CD14-positive monocyte (primary cell): ENCODE measurements around the gene GRM3. TPM values are rescaled to one million over a fixed set of nuclear protein-coding genes. Genes with fewer than 3 reads are reported as not detected.

Experiments used
- DNase-seq, 3 donors: peaks; one replicate each; pipeline ENCODE4 v3.0.0-alpha.2; 2011 to 2022
- H2AFZ ChIP-seq: 2 replicates; pipeline ENCODE4 v1.6.0; 2012; ENCODE audit warnings: mild to moderate bottlenecking, low read depth, low read length, inconsistent platforms; ENCODE audit not compliant: insufficient read depth, poor library complexity, severe bottlenecking
- H3K27ac ChIP-seq, 2 donors: 1 replicate in 1 of 2; 2 replicates in 1 of 2; pipeline ENCODE4 v1.5.1; 2012 to 2013; ENCODE audit warnings: low read length in 2 of 2, control low read depth in 1 of 2, inconsistent platforms in 1 of 2, low read depth in 1 of 2, mild to moderate bottlenecking in 1 of 2
- H3K27me3 ChIP-seq, 2 donors: one replicate each; pipeline versions ENCODE4 v1.6.0 to v1.6.1; 2011 to 2013; ENCODE audit warnings: low read length in 2 of 2; ENCODE audit not compliant: control insufficient read depth in 2 of 2, insufficient read depth in 2 of 2
- H3K36me3 ChIP-seq, 2 donors: replicated peaks in 1 of 2; 1 replicate in 1 of 2; 2 replicates in 1 of 2; pipeline versions ENCODE4 v1.5.1 to v1.6.1; 2012 to 2013; ENCODE audit warnings: low read length in 2 of 2, control low read depth in 1 of 2, inconsistent platforms in 1 of 2, mild to moderate bottlenecking in 1 of 2; ENCODE audit not compliant: insufficient read depth in 2 of 2, control insufficient read depth in 1 of 2
- H3K4me1 ChIP-seq, 2 donors: 1 replicate in 1 of 2; 2 replicates in 1 of 2; pipeline versions ENCODE4 v1.5.1 to v1.6.1; 2012 to 2013; ENCODE audit warnings: low read length in 2 of 2, control low read depth in 1 of 2, inconsistent platforms in 1 of 2, mild to moderate bottlenecking in 1 of 2, moderate library complexity in 1 of 2; ENCODE audit not compliant: insufficient read depth in 2 of 2, control insufficient read depth in 1 of 2
- H3K4me2 ChIP-seq: replicated peaks from 2 replicates; pipeline ENCODE3; 2012; ENCODE audit warnings: low read length, moderate library complexity, mild to moderate bottlenecking; ENCODE audit not compliant: poor library complexity, severe bottlenecking; ENCODE audit errors: extremely low read depth
- H3K4me3 ChIP-seq, 3 experiments: fragments of 200-600 bp in 1 of 3; sonication (generic) in 1 of 3; replicated peaks in 1 of 3; 1 replicate in 2 of 3; 2 replicates in 1 of 3; pipeline ENCODE4 v1.5.1; 2011 to 2013; ENCODE audit warnings: low read length in 3 of 3, mild to moderate bottlenecking in 3 of 3, control low read depth in 2 of 3, low read depth in 2 of 3, inconsistent platforms in 1 of 3, moderate library complexity in 1 of 3
- H3K79me2 ChIP-seq: 2 replicates; pipeline ENCODE4 v1.6.0; 2012; ENCODE audit warnings: mild to moderate bottlenecking, control low read depth, inconsistent platforms, low read length, moderate library complexity; ENCODE audit not compliant: insufficient read depth
- H3K9ac ChIP-seq: 2 replicates; pipeline ENCODE4 v1.6.0; 2017; ENCODE audit warnings: low read length, mild to moderate bottlenecking; ENCODE audit not compliant: insufficient read depth, poor library complexity, severe bottlenecking
- H3K9me3 ChIP-seq, 2 donors: replicated peaks in 1 of 2; 1 replicate in 1 of 2; 2 replicates in 1 of 2; pipeline versions ENCODE4 v1.5.1 to v1.6.1; 2012 to 2013; ENCODE audit warnings: low read length in 2 of 2, control low read depth in 1 of 2; ENCODE audit not compliant: control insufficient read depth in 1 of 2, insufficient read depth in 1 of 2
- H4K20me1 ChIP-seq: 2 replicates; pipeline ENCODE4 v1.6.0; 2012; ENCODE audit warnings: mild to moderate bottlenecking, low read length, control low read depth, moderate library complexity; ENCODE audit not compliant: insufficient read depth
- H3K27ac Mint-ChIP-seq, 7 donors: one replicate each; pipeline ENCODE4 v1.8.0; 2020; ENCODE audit warnings: mild to moderate bottlenecking in 7 of 7, mixed read lengths in 7 of 7, moderate library complexity in 6 of 7, inconsistent platforms in 2 of 7
- H3K27me3 Mint-ChIP-seq, 3 donors: one replicate each; pipeline ENCODE4 v1.8.0; 2021 to 2022; ENCODE audit warnings: low read depth in 3 of 3, mild to moderate bottlenecking in 3 of 3, mixed read lengths in 3 of 3, moderate library complexity in 3 of 3, inconsistent platforms in 1 of 3
- H3K36me3 Mint-ChIP-seq, 2 donors: one replicate each; pipeline ENCODE4 v1.8.0; 2020; ENCODE audit warnings: mixed read lengths in 2 of 2, inconsistent platforms in 1 of 2, mild to moderate bottlenecking in 1 of 2
- H3K4me1 Mint-ChIP-seq: one replicate; pipeline ENCODE4 v1.8.0; 2020; ENCODE audit warnings: mild to moderate bottlenecking, mixed read lengths
- H3K4me3 Mint-ChIP-seq, 2 donors: one replicate each; pipeline ENCODE4 v1.8.0; 2020; ENCODE audit warnings: mild to moderate bottlenecking in 2 of 2, mixed read lengths in 2 of 2, moderate library complexity in 1 of 2
- H3K9me3 Mint-ChIP-seq, 7 donors: one replicate each; pipeline ENCODE4 v1.8.0; 2020 to 2022; ENCODE audit warnings: mixed read lengths in 7 of 7, mild to moderate bottlenecking in 6 of 7, moderate library complexity in 6 of 7, inconsistent platforms in 2 of 7
- WGBS: methylation state at CpG from one replicate; pipeline ENCODE4 v1.1.5; 2013; ENCODE audit warnings: missing lambda C conversion rate; ENCODE audit not compliant: insufficient coverage; 5-methylcytosine and 5-hydroxymethylcytosine counted together
- intact Hi-C, 2 donors: fragments of 100-400 bp; cut with micrococcal nuclease; formaldehyde crosslinking; loops; one replicate each; pipeline versions ENCODE4 v1.15.0 to v1.15.1; 2023
- polyA plus RNA-seq, 3 donors: library from polyadenylated mRNA; depleted of rRNA in 1 of 3; unstranded in 2 of 3; stranded (reverse) in 1 of 3; fragments of 300-500 nt in 2 of 3; fragments of >200 nt in 1 of 3; fragmentation: Illumina TruSeq in 2 of 3; gene quantifications; 1 replicate in 2 of 3; 2 replicates in 1 of 3; pipeline ENCODE4 v1.2.3, GENCODE V29; 2012 to 2021
- TF ChIP-seq, protein P1 (sequence below): fragments of 200-600 bp; IDR thresholded peaks from one replicate; pipeline ENCODE4 v1.8.0; 2022; ENCODE audit warnings: antibody characterized with exemption, mild to moderate bottlenecking

GRM3 gene
- polyA plus RNA-seq, 3 donors, result not detected

DNA sequence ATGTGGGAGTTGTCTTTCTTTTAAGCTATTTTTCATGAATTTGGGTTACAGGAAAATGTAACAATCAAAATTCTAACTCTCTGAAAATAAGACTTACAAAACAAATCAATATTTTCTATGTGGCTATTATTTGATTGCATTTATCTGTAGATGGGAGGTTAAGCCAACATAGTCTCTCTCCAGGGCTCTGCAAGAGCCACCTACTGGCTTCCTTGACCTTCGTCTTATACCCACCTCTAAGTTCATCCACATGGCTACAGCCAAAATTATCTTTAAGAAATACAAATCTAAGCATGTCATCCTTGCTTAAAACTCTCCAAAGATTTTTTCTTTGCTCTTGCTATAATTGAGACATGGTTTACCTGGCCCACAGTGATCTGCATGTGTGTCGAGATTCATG, 14.2 kb downstream of the GRM3 start:
- intact Hi-C loops, result no loop called here
- H3K4me2 ChIP-seq, result no peak overlapping the region
- no peaks in the 10 kb centered on the region for H3K36me3 Mint-ChIP-seq
- no peak overlapping the region for H2AFZ ChIP-seq
- no peaks in the 10 kb centered on the region for H3K4me1 Mint-ChIP-seq
- no peaks in the 10 kb centered on the region for H3K27me3 Mint-ChIP-seq
- no peaks in the 10 kb centered on the region for H3K79me2 ChIP-seq
- no peaks in the 10 kb centered on the region for H3K4me1 ChIP-seq
- H3K9me3 Mint-ChIP-seq, result peaks cover 0 to 4% (median 0%) of the 10 kb centered on the region in 7 donors
- no peaks in the 10 kb centered on the region for H3K9me3 ChIP-seq
- WGBS, result 83% methylated on average over 2 of the region's 2 CpGs
- H4K20me1 ChIP-seq, result no peaks in the 10 kb centered on the region
- H3K4me3 ChIP-seq, result no peak overlapping the region
- DNase-seq, result no peak
- H3K9ac ChIP-seq, result no peak overlapping the region
- H3K27ac Mint-ChIP-seq, result no peak overlapping the region
- H3K27ac ChIP-seq, result no peak overlapping the region
- no peak overlapping the region for H3K4me3 Mint-ChIP-seq
- no peaks in the 10 kb centered on the region for H3K27me3 ChIP-seq
- no peaks in the 10 kb centered on the region for H3K36me3 ChIP-seq
- TF ChIP-seq, protein P1, sequence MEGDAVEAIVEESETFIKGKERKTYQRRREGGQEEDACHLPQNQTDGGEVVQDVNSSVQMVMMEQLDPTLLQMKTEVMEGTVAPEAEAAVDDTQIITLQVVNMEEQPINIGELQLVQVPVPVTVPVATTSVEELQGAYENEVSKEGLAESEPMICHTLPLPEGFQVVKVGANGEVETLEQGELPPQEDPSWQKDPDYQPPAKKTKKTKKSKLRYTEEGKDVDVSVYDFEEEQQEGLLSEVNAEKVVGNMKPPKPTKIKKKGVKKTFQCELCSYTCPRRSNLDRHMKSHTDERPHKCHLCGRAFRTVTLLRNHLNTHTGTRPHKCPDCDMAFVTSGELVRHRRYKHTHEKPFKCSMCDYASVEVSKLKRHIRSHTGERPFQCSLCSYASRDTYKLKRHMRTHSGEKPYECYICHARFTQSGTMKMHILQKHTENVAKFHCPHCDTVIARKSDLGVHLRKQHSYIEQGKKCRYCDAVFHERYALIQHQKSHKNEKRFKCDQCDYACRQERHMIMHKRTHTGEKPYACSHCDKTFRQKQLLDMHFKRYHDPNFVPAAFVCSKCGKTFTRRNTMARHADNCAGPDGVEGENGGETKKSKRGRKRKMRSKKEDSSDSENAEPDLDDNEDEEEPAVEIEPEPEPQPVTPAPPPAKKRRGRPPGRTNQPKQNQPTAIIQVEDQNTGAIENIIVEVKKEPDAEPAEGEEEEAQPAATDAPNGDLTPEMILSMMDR, result no peak

DNA sequence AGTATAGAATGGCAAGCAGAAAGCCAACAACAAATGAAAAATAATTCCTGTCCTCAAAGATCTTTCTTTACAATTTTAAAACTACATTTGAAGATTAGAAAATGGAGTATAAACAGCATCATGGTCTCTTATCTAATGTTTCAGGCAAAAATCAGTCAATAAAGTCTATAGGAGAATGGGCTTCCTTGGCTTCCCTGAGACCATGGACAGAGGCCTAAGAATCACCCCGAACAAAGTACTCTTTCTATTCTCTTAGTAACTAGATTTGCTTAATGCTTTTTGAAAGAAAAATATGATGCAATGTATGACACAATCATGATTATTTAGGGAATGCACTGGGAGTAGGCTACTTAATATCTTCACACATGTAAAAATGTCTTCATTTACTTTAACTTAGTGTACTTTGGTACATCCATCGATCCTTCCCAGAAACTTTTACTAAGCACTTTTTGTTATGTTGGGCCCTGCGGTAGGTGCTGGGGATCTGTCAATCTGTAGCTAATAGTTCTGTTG, 17.3 kb downstream of the GRM3 start:
- Mint-ChIP-seq H3K9me3 (peaks cover 0 to 4% (median 0%) of the 10 kb centered on the region in 7 donors), H3K4me3 (no peak overlapping the region), H3K36me3 (no peaks in the 10 kb centered on the region), H3K4me1 (no peaks in the 10 kb centered on the region), H3K27ac (no peak overlapping the region), H3K27me3 (no peaks in the 10 kb centered on the region)
- intact Hi-C loops, result no loop called here
- WGBS, result no CpG with 5 or more reads among the region's 3 CpGs
- Histone ChIP-seq H3K4me2 (no peak overlapping the region), H3K27ac (no peak overlapping the region), H3K27me3 (no peaks in the 10 kb centered on the region), H2AFZ (no peak overlapping the region), H3K4me3 (no peak overlapping the region), H3K9ac (no peak overlapping the region), H4K20me1 (no peaks in the 10 kb centered on the region), H3K4me1 (no peaks in the 10 kb centered on the region), H3K79me2 (no peaks in the 10 kb centered on the region), H3K36me3 (no peaks in the 10 kb centered on the region), H3K9me3 (no peaks in the 10 kb centered on the region)
- no peak for DNase-seq
- TF ChIP-seq, protein P1, result no peak
